Kidney epithelial cell (primary cell): Measurements from ENCODE around the gene ANP32B. TPM values are rescaled to one million over a fixed set of nuclear protein-coding genes. Genes with fewer than 3 reads are reported as not detected.
"Not testable (repeated sequence)": the region's sequence is repeated elsewhere in the genome, so short reads cannot be mapped to it uniquely, and the experiment has no call there.

Experiments
- DNase-seq: peaks from one replicate; pipeline ENCODE4 v3.0.0-alpha.2; 2010; ENCODE audit warnings: low read depth
- H3K27me3 ChIP-seq: 2 replicates; pipeline ENCODE4 v1.6.0; 2011; ENCODE audit warnings: low read length; ENCODE audit not compliant: control insufficient read depth, insufficient read depth
- H3K36me3 ChIP-seq: 2 replicates; pipeline ENCODE4 v1.5.1; 2011; ENCODE audit warnings: low read length; ENCODE audit not compliant: control insufficient read depth, insufficient read depth
- H3K4me3 ChIP-seq: 2 replicates; pipeline ENCODE4 v1.5.1; 2011; ENCODE audit warnings: low read depth, mild to moderate bottlenecking, control low read depth, low read length
- CTCF ChIP-seq: IDR thresholded peaks from 2 replicates; pipeline ENCODE4 v1.5.1; 2011; ENCODE audit warnings: mild to moderate bottlenecking, moderate library complexity, low read length, control low read depth, inconsistent platforms; ENCODE audit not compliant: insufficient read depth, poor library complexity, severe bottlenecking
- total RNA-seq: library from RNA; depleted of rRNA; stranded (reverse); fragments of >200 nt; gene quantifications from 2 replicates; pipeline ENCODE4 v1.2.3, GENCODE V29; 2015

The ANP32B gene
- total RNA-seq, 1 donor from 2014 or later: 24.1 TPM

GRCh38 chr9:97954550-97954989, 28.6 kb upstream of the ANP32B start:
- no peaks in the 10 kb centered on the region for H3K36me3 ChIP-seq
- H3K27me3 ChIP-seq: peaks cover 5% of the 10 kb centered on the region
- TF ChIP-seq CTCF: peak; percentile 69
- H3K4me3 ChIP-seq: no peak overlapping the region
- peak; percentile 19 for DNase-seq

GRCh38 chr9:97956331-97956730, 26.8 kb upstream of the ANP32B start:
- no peak overlapping the region for H3K4me3 ChIP-seq

GRCh38 chr9:97958812-97959511, 24.2 kb upstream of the ANP32B start:
- no peak overlapping the region for H3K4me3 ChIP-seq
- DNase-seq: no peak
- no peaks in the 10 kb centered on the region for H3K36me3 ChIP-seq
- H3K27me3 ChIP-seq: no peaks in the 10 kb centered on the region
- TF ChIP-seq CTCF: no peak

More at GRCh38 chr9:97956331-97956730, 26.8 kb upstream of the ANP32B start:
- no peak for TF ChIP-seq CTCF
- H3K27me3 ChIP-seq: no peaks in the 10 kb centered on the region
- no peak for DNase-seq
- no peaks in the 10 kb centered on the region for H3K36me3 ChIP-seq

- Histone ChIP-seq H3K36me3 (no peaks in the 10 kb centered on the region), H3K27me3 (no peaks in the 10 kb centered on the region), H3K4me3 (no peak overlapping the region)
- DNase-seq: no peak
- no peak for TF ChIP-seq CTCF
Measured at GRCh38 chr9:97959585-97959984, 23.6 kb upstream of the ANP32B start.

GRCh38 chr9:97960678-97961328, 22.3 kb upstream of the ANP32B start:
- DNase-seq, H3K36me3 ChIP-seq, H3K27me3 ChIP-seq, H3K4me3 ChIP-seq: not testable (repeated sequence)

DNA sequence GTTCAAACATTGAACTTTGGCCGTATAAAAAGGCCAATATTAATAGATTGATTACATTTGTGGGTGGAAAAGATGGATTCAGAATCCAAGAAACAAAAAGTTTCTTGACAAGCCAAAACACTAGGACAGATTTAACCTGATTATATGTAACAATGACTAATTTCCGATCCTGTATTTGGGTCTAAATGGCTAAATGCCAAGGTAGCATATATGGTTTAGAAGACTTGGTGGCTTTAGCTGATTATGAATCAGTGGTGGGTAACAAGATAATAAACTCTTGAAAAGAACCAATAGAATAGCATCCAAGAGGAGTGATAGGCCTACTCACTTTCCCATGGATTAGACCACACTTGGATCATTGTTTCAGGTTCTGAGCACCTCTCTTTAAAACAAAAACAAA, 21.8 kb upstream of the ANP32B start:
- no peak for TF ChIP-seq CTCF
- Histone ChIP-seq H3K36me3 (no peaks in the 10 kb centered on the region), H3K27me3 (no peaks in the 10 kb centered on the region), H3K4me3 (no peak overlapping the region)
- DNase-seq: no peak
